ENCODE data around the gene ARAF.
A peak's percentile ranks its signal among the peaks of the same experiment; 100 is the strongest.

Gene ARAF

GRCh38 chrX:47611926-47612325 is 50.9 kb downstream of the ARAF start:
- H3K4me3 ChIP-seq (ENCODE audit: low read depth, low read length), result no peak overlapping the region
- DNase-seq (ENCODE audit: low read depth), result no peak

GRCh38 chrX:47612418-47612817 is 51.4 kb downstream of the ARAF start:
- no peak for DNase-seq (ENCODE audit: low read depth)
- no peak overlapping the region for H3K4me3 ChIP-seq (ENCODE audit: low read depth, low read length)

DNA sequence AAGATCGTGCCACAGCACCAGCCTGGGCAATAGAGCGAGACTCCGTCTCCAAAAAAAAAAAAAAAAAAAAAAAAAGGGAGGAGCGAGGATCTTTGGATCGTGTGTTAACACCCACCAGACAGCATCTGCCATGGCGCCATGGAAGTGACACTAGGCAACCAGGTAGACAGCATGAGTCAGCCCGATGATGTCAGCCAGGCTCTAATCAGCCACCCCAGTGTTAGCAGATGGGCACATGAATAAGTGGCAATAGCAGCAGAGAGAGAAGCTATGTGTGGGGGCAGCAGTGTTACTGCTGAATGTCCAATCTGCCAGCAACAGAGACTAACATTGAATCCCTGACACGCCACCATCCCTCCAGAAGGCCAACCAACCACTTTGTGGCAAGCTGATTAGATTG is 52.1 kb downstream of the ARAF start:
- H3K4me3 ChIP-seq (ENCODE audit: low read depth, low read length), result no peak overlapping the region

GRCh38 chrX:47614618-47615017 is 53.6 kb downstream of the ARAF start:
- no peak for DNase-seq (ENCODE audit: low read depth)
- H3K4me3 ChIP-seq (ENCODE audit: low read depth, low read length), result no peak overlapping the region

More for the DNA sequence above, 52.1 kb downstream of the ARAF start:
- no peak for DNase-seq (ENCODE audit: low read depth)

- DNase-seq (ENCODE audit: low read depth), result no peak
- peak overlapping the region; percentile 45 for H3K4me3 ChIP-seq (ENCODE audit: low read depth, low read length)
These were observed 58.0 kb downstream of the ARAF start for GRCh38 chrX:47618923-47619485.

GRCh38 chrX:47619486-47620302 is 58.7 kb downstream of the ARAF start, which contains the start of gene SYN1:
TSS of gene SYN1 (minus strand) at chrX:47619857. CDS start at chrX:47619728, 129 bp downstream.
- peak within 1 kb of the TSS; percentile 45 for H3K4me3 ChIP-seq (ENCODE audit: low read depth, low read length)
- no peak for DNase-seq (ENCODE audit: low read depth)

- H3K4me3 ChIP-seq (ENCODE audit: low read depth, low read length), result no peak overlapping the region
- no peak for DNase-seq (ENCODE audit: low read depth)
These were observed 59.3 kb downstream of the ARAF start for GRCh38 chrX:47620303-47620685.

All from skeletal muscle cell (primary cell).